ENCODE results near the gene CTAGE4. TPM values are rescaled to one million over a fixed set of nuclear protein-coding genes. Genes with fewer than 3 reads are reported as not detected.

Gene CTAGE4, protein sequence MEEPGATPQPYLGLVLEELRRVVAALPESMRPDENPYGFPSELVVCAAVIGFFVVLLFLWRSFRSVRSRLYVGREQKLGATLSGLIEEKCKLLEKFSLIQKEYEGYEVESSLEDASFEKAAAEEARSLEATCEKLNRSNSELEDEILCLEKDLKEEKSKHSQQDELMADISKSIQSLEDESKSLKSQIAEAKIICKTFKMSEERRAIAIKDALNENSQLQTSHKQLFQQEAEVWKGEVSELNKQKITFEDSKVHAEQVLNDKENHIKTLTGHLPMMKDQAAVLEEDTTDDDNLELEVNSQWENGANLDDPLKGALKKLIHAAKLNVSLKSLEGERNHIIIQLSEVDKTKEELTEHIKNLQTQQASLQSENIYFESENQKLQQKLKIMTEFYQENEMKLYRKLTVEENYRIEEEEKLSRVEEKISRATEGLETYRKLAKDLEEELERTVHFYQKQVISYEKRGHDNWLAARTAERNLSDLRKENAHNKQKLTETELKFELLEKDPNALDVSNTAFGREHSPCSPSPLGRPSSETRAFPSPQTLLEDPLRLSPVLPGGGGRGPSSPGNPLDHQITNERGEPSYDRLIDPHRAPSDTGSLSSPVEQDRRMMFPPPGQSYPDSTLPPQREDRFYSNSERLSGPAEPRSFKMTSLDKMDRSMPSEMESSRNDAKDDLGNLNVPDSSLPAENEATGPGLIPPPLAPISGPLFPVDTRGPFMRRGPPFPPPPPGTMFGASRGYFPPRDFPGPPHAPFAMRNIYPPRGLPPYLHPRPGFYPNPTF
- not detected in 5 replicates for total RNA-seq (2022; extraction: Qiagen RNA extraction)

DNA sequence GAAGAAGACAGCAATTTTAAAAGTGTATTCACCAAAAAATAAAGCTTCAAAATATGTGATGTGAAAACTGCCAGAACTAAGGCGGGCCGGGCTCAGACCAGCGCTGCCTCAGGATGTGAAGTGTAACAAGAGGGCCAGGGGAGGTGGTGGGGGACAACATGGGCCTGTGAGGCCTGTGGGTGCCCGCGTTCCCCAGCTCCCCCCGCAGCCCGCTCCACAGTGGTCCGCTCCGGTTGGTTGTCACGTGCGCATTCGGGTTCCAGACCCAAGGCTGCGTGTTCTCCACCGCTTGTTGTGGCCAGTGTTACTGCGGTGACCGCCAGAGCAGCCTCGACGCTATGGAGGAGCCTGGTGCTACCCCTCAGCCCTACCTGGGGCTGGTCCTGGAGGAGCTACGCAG, at the start of gene CTAGE4:
CTAGE4 (plus strand) TSS at position 301 of the 400 bp plus-strand sequence; CDS start at position 339, 38 bp downstream.

DNA sequence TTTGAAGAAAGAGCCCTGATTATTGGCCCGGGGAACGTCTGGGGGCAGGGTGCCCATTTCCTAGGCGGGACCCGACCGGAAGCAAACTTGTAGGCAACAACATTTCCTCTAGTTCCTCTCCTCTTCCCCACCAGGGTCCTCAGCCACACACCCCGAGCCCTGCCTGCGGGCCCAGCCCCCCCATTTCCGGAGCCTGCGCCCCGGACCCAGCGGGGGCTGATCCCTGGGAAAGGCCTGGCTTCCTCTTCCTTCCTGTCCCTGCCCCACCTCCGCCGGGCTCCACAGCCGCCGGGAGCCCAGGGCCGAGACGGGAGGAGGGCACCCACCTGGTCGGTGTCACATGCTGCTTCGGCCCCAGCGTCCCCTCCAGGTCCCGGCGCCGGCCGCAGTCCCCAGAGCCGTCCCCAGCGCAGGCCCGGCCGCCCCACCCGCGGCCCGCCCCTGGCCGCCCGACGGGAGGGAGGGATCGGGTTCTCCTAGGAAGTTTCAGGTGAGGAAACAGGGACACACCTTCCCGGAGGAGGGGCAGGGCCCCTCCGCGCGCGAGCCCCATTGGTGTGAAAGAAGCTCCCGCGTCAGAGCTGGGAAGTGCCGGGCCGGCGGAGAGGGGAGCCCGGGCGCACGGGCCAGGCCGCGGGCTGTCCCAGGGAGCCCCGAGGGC, 12.1 kb downstream of the CTAGE4 start, which contains the start of gene ARHGEF35:
ARHGEF35 (minus strand) TSS at position 622 of the 661 bp plus-strand sequence. CDS start 7,450 bp downstream, outside the sequence.

Other genes starting within 250 kb of the CTAGE4 start
- gene OR2F2, start 248.2 kb upstream of the CTAGE4 start, total RNA-seq (2022; extraction: Qiagen RNA extraction), result not detected in 5 replicates
- gene OR2F1, start 228.6 kb upstream of the CTAGE4 start, total RNA-seq (2022; extraction: Qiagen RNA extraction), result not detected in 5 replicates
- gene OR6B1, start 183.1 kb upstream of the CTAGE4 start, total RNA-seq (2022; extraction: Qiagen RNA extraction), result not detected in 5 replicates
- not detected in 5 replicates for gene OR2A5, start 134.5 kb upstream of the CTAGE4 start, total RNA-seq (2022; extraction: Qiagen RNA extraction)
- not detected in 5 replicates for gene OR2A25, start 113.7 kb upstream of the CTAGE4 start, total RNA-seq (2022; extraction: Qiagen RNA extraction)
- gene OR2A12, start 97.2 kb upstream of the CTAGE4 start, total RNA-seq (2022; extraction: Qiagen RNA extraction), result not detected in 5 replicates
- gene OR2A2, start 73.9 kb upstream of the CTAGE4 start, total RNA-seq (2022; extraction: Qiagen RNA extraction), result not detected in 5 replicates
- gene OR2A14, start 60.3 kb upstream of the CTAGE4 start, total RNA-seq (2022; extraction: Qiagen RNA extraction), result not detected in 5 replicates
- gene ARHGEF35, start 12.4 kb downstream of the CTAGE4 start, total RNA-seq (2022; extraction: Qiagen RNA extraction), result 0.20 to 0.42 TPM (median 0.28 TPM) in 5 replicates
- not detected in 5 replicates for gene OR2A42, start 56.1 kb downstream of the CTAGE4 start, total RNA-seq (2022; extraction: Qiagen RNA extraction)
- gene OR2A7, start 81.3 kb downstream of the CTAGE4 start, total RNA-seq (2022; extraction: Qiagen RNA extraction), result not detected in 5 replicates
- 0.03 TPM in 1 of 5 replicates, not detected in the others for gene CTAGE8, start 85.8 kb downstream of the CTAGE4 start, total RNA-seq (2022; extraction: Qiagen RNA extraction)
- gene OR2A1, start 129.0 kb downstream of the CTAGE4 start, total RNA-seq (2022; extraction: Qiagen RNA extraction), result not detected in 5 replicates
- 1.8 to 2.2 TPM (median 2.0 TPM) in 5 replicates for gene ARHGEF5, start 171.9 kb downstream of the CTAGE4 start, total RNA-seq (2022; extraction: Qiagen RNA extraction)
- not detected in 5 replicates for gene NOBOX, start 220.2 kb downstream of the CTAGE4 start, total RNA-seq (2022; extraction: Qiagen RNA extraction)

Measured in A549 treated with CORT108297 at 1 μM for 4 hours (cell line).